ENCODE data around the gene FOXO4.

GRCh38 chrX:71107762-71108360 is 12.2 kb downstream of the FOXO4 start:
- TF ChIP-seq YY1 (IDR thresholded peaks at IDR 0.05; ENCODE audit: insufficient read depth, insufficient read length) (no peak), ZNF274 (IDR thresholded peaks at IDR 0.05; ENCODE audit: low read depth, low read length) (no peak)
